ENCODE measurements around the gene CYP3A4.
"Not testable (repeated sequence)": the region's sequence is repeated elsewhere in the genome, so short reads cannot be mapped to it uniquely, and the experiment has no call there.

Gene CYP3A4

DNA sequence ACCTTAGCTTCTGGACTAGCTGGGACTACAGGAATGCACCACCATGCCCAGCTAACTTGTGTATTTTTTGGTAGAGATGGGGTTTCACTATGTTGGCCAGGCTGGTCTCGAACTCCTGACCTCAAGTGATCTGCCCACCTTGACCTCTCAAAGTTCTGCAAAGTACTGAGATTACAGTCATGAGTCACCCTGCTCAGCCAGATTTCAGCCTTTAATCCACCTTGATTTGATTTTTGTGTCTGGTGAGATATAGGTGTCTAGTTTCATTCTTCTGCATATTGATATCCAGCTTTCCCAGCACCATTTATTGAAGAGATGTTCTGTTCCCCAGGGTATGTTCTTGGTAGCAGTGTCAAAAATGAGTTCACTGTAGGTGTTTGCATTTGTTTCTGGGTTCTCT is 28.9 kb downstream of the CYP3A4 start:
- in situ Hi-C loops (cut with MboI; ENCODE audit: low sequenced_read_pairs, unreplicated experiment), result no loop called here
- TF ChIP-seq, protein P1, sequence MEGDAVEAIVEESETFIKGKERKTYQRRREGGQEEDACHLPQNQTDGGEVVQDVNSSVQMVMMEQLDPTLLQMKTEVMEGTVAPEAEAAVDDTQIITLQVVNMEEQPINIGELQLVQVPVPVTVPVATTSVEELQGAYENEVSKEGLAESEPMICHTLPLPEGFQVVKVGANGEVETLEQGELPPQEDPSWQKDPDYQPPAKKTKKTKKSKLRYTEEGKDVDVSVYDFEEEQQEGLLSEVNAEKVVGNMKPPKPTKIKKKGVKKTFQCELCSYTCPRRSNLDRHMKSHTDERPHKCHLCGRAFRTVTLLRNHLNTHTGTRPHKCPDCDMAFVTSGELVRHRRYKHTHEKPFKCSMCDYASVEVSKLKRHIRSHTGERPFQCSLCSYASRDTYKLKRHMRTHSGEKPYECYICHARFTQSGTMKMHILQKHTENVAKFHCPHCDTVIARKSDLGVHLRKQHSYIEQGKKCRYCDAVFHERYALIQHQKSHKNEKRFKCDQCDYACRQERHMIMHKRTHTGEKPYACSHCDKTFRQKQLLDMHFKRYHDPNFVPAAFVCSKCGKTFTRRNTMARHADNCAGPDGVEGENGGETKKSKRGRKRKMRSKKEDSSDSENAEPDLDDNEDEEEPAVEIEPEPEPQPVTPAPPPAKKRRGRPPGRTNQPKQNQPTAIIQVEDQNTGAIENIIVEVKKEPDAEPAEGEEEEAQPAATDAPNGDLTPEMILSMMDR (IDR thresholded peaks at IDR 0.05; ENCODE audit: borderline replicate concordance, control extremely low read depth, extremely low read depth, insufficient read depth, missing control alignments), result no peak
- DNase-seq (ENCODE audit: low spot score), result no peak

DNA sequence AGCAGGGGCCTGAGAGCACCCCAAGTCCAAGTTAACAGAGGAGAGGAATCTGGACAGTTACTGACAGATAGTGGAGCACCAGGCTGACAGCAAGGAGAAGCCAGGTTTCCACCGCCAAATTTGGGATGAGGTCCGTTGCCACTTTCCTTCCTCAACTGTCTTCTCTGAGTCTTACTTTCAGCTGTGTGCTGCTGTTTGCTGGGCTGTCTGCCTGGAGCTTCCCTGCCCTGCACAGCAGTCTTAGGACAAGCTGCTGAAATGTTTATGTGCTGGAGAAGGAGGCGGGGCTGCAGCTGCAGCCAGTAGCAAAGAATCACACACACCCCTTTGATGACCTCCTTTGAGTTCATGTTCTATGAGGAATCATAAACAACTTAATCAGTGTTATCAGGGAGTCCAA is 31.6 kb downstream of the CYP3A4 start:
- TF ChIP-seq, protein P1 (IDR thresholded peaks at IDR 0.05; ENCODE audit: borderline replicate concordance, control extremely low read depth, extremely low read depth, insufficient read depth, missing control alignments), result no peak
- in situ Hi-C loops (cut with MboI; ENCODE audit: low sequenced_read_pairs, unreplicated experiment), result no loop called here
- DNase-seq (ENCODE audit: low spot score), result no peak

DNA sequence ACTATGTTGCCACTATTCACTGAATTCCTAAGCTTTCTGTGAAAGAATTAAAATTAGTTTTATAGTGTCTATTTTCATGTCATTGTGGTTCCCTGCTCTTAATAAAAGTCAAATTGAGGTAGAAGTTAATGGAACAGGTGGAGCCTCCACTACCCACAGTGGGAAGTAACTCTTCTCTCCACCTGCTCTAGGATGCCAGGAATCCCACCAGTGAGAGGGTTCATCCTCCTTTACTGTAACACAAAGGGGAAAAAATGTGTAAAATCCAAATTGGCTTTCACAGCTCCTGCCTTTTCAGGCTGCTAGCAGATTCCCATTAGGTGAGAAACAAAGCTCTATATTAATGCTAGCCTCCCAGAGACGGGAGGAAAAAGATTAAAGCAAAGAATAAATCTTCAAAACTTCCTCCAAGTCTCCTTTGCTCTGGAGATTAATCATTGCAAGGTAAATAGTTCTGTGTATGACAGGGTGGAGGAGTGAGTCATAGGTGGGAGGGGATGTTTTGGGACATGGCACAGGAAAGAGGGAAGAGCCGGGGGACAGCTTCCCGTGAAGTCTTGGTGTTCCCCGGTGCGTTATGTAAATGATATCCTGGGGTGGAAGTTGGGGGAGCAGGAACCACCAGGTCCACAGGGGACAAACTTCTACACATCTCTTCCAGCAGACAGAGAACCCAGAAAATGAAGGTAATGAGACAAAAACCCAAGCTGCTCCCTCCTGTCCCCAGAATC is 32.5 kb downstream of the CYP3A4 start:
- in situ Hi-C loops (cut with MboI; ENCODE audit: low sequenced_read_pairs, unreplicated experiment); DNase-seq (ENCODE audit: low spot score): not testable (repeated sequence)

DNA sequence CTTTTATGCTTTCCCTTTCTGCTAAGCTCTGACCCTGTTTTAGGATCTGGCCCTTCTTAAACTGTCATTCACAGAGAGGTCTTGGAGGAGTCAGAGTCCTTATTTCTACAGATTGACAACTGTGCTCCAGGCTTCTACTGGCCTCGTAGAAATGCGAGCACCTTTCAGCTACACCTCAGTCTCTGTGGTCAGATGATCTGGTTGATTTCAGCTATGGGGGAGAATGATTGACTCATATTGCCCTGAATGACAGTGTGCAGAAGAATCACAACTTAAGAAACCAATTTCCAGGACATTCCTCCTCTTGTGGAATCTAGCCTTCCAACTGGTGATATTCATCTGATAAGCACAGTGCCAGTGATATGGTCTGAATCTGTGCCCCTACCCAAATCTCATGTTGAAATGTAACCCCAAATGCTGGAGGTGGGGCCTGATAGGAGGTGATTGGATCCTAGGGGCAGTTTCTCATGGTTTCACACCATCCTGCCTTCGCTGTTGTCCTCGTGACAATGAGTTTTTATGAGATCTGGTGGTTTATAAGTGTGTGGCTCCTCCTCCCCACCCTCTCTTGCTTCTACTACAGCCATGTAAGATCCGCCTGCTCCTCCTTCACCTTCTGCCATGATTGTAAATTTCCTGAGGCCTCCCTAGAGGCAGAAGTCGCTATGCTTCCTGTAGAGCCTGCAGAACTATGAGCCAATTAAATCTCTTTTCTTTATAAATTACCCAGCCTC is 35.0 kb downstream of the CYP3A4 start:
- in situ Hi-C loops (cut with MboI; ENCODE audit: low sequenced_read_pairs, unreplicated experiment), result no loop called here
- no peak for DNase-seq (ENCODE audit: low spot score)
- TF ChIP-seq, protein P1 (IDR thresholded peaks at IDR 0.05; ENCODE audit: borderline replicate concordance, control extremely low read depth, extremely low read depth, insufficient read depth, missing control alignments), result no peak

DNA sequence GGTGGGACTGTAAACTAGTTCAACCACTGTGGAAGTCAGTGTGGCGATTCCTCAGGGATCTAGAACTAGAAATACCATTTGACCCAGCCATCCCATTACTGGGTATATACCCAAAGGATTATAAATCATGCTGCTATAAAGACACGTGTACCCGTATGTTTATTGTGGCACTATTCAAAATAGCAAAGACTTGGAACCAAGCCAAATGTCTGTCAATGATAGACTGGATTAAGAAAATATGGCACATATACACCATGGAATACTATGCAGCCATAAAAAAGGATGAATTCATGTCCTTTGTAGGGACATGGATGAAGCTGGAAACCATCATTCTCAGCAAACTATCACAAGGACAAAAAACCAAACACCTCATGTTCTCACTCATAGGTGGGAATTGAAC is 37.1 kb downstream of the CYP3A4 start:
- DNase-seq (ENCODE audit: low spot score); in situ Hi-C loops (cut with MboI; ENCODE audit: low sequenced_read_pairs, unreplicated experiment): not testable (repeated sequence)

DNA sequence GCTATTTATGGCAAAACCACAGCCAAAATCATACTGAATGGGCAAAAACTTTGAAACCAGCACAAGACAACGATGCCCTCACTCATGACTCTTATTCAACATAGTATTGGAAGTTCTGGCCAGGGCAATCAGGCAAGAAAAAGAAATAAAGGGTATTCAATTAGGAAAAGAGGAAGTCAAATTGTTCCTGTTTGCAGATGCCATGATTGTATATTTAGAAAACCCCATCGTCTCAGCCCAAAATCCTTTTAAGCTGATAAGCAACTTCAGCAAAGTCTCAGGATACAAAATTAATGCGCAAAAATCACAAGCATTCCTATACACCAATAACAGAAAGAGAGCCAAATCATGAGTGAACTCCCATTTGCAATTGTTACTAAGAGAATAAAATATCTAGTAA is 38.6 kb downstream of the CYP3A4 start:
- in situ Hi-C loops (cut with MboI; ENCODE audit: low sequenced_read_pairs, unreplicated experiment); DNase-seq (ENCODE audit: low spot score): not testable (repeated sequence)

DNA sequence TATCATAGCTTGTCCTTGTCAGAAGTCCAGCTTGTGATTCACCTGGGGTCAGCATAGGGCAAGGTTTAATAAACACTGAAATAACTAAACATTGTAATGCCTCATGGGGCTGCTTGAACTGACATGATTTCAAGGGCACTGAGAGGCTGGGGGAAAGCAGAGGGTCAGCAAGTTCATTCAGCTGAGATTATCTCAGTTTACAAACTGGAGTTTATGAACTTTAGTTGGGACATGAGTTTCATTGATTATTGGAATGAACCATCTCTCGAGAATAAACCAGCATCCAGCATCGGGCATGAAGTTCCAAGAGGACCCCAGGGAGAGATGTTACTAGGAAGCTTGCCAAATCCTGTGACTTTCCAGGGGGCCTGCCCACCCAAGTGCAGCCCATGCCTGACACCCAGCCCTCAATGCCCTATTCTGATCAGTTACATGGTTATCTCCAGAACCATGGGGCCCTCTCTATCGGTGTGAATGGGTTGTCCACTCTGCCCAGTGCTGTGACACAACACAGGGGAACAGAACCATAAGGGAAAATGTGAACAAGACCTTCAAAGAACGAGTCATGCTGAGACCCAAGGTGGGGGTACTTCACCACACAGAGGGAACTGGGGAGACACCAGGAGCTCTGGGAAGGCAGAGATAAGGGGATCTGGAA is 41.1 kb downstream of the CYP3A4 start:
- in situ Hi-C loops (cut with MboI; ENCODE audit: low sequenced_read_pairs, unreplicated experiment), result no loop called here
- TF ChIP-seq, protein P1 (IDR thresholded peaks at IDR 0.05; ENCODE audit: borderline replicate concordance, control extremely low read depth, extremely low read depth, insufficient read depth, missing control alignments), result no peak
- no peak for DNase-seq (ENCODE audit: low spot score)

DNA sequence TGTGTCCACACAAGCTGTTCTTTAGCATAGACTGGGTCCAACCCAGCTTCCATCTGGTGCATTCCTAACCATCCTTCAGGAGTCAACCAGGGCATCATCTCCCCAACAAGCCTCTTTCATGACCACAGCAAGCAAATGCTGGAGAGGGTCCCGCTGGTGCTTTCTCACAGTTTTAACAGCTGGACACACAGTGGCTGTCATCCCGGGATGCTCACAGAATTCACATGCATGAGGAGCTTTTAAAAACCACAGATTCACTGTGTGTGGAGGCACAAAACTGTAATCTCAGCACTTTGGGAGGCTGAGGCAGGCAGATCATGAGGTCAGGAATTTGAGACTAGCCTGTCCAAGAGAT is 42.6 kb downstream of the CYP3A4 start:
- DNase-seq (ENCODE audit: low spot score), result no peak
- TF ChIP-seq, protein P1 (IDR thresholded peaks at IDR 0.05; ENCODE audit: borderline replicate concordance, control extremely low read depth, extremely low read depth, insufficient read depth, missing control alignments), result no peak
- in situ Hi-C loops (cut with MboI; ENCODE audit: low sequenced_read_pairs, unreplicated experiment), result no loop called here
